SHP77 (cell line): ENCODE data around the gene PCSK6.
"Not testable (repeated sequence)": the region's sequence is repeated elsewhere in the genome, so short reads cannot be mapped to it uniquely, and the experiment has no call there.

ENCODE experiments used
- DNase-seq, 2 experiments: peaks; one replicate each; lab custom pipeline; 2025; lab: John Stamatoyannopoulos, UW

PCSK6 gene

GRCh38 chr15:101307897-101308603 lies 181.5 kb downstream of the PCSK6 start:
- DNase-seq, result no peak

GRCh38 chr15:101307048-101307896 lies 182.2 kb downstream of the PCSK6 start:
- no peak for DNase-seq

GRCh38 chr15:101306341-101307047 lies 183.0 kb downstream of the PCSK6 start:
- no peak for DNase-seq

GRCh38 chr15:101305820-101306255 lies 183.7 kb downstream of the PCSK6 start:
- no peak for DNase-seq

GRCh38 chr15:101303408-101303807 lies 186.1 kb downstream of the PCSK6 start:
- no peak for DNase-seq

GRCh38 chr15:101296418-101297405 lies 192.8 kb downstream of the PCSK6 start:
- no peak for DNase-seq

- no peak for DNase-seq
Measured at GRCh38 chr15:101295607-101296161, 193.8 kb downstream of the PCSK6 start.

GRCh38 chr15:101294731-101295606 lies 194.5 kb downstream of the PCSK6 start, which contains the start of gene SNRPA1:
Gene SNRPA1, minus strand, starts transcription at chr15:101295248. Its CDS starts 70 bp downstream, at chr15:101295178.
- peak; percentile 89 to 96 for DNase-seq

- no peak for DNase-seq
Measured at GRCh38 chr15:101293122-101293521, 196.4 kb downstream of the PCSK6 start.

- peak; percentile 47 to 58 for DNase-seq
Measured at GRCh38 chr15:101288905-101289513, 200.5 kb downstream of the PCSK6 start.

GRCh38 chr15:101287342-101287741 lies 202.2 kb downstream of the PCSK6 start:
- not testable (repeated sequence) for DNase-seq

GRCh38 chr15:101286471-101287114 lies 202.9 kb downstream of the PCSK6 start:
- DNase-seq, result no peak

GRCh38 chr15:101283931-101284330 lies 205.6 kb downstream of the PCSK6 start:
- no peak for DNase-seq

- DNase-seq, result no peak
Measured at GRCh38 chr15:101280007-101280406, 209.5 kb downstream of the PCSK6 start.

GRCh38 chr15:101277943-101278564 lies 211.5 kb downstream of the PCSK6 start:
- peak; percentile 14 to 46 for DNase-seq

- peak; percentile 62 to 92 for DNase-seq
Measured at GRCh38 chr15:101277038-101277822, 212.3 kb downstream of the PCSK6 start, which contains the start of gene SELENOS. Gene SELENOS, minus strand, starts transcription at chr15:101277485. Its CDS starts 68 bp downstream, at chr15:101277417.

- peak; percentile 9 to 14 for DNase-seq
Measured at GRCh38 chr15:101276501-101277037, 212.9 kb downstream of the PCSK6 start.
